ENCODE measurements around the gene HOXB2. TPM values are rescaled to one million over a fixed set of nuclear protein-coding genes. Genes with fewer than 3 reads are reported as not detected.

Gene HOXB2
- total RNA-seq, 2 experiments from 2014 or later: 4.8 to 4.9 TPM

- no peaks in the 10 kb centered on the region for H3K4me1 ChIP-seq (ENCODE audit: insufficient read depth, low read length)
- ATAC-seq (ENCODE audit: poor library complexity) (no peak), DNase-seq (no peak)
- H3K4me3 ChIP-seq (ENCODE audit: low read length): no peak overlapping the region
- peaks cover 5% of the 10 kb centered on the region for H3K4me1 Mint-ChIP-seq (ENCODE audit: low read depth)
- no peaks in the 10 kb centered on the region for H3K9me3 ChIP-seq (ENCODE audit: control insufficient read depth in 1 of 2, insufficient read depth in 1 of 2, low read length in 2 of 2)
- H3K27ac Mint-ChIP-seq: no peak overlapping the region
- peaks cover 3 to 9% of the 10 kb centered on the region in 2 experiments for H3K27me3 ChIP-seq (ENCODE audit: control insufficient read depth in 1 of 2, insufficient read depth in 2 of 2, low read length in 2 of 2)
- ChIA-PET CTCF (no interaction called here), POLR2A (no interaction called here)
- peaks cover 18% of the 10 kb centered on the region for H3K27me3 Mint-ChIP-seq
- no peak overlapping the region for H3K4me3 Mint-ChIP-seq
- no peaks in the 10 kb centered on the region for H3K36me3 Mint-ChIP-seq (ENCODE audit: low read depth)
- no peak for TF ChIP-seq CTCF (IDR thresholded peaks at IDR 0.05)
- intact Hi-C loops (cut with DNase I, micrococcal nuclease): no loop called here
- H3K9me3 Mint-ChIP-seq: no peaks in the 10 kb centered on the region
- no peaks in the 10 kb centered on the region for H3K36me3 ChIP-seq (ENCODE audit: insufficient read depth, low read length)
- H3K27ac ChIP-seq (ENCODE audit: low read depth in 1 of 2, low read length in 2 of 2): no peak overlapping the region
Measured at GRCh38 chr17:48568499-48569239, 23.8 kb upstream of the HOXB2 start.

- Histone ChIP-seq H3K4me3 (ENCODE audit: low read length) (no peak overlapping the region), H3K27me3 (ENCODE audit: control insufficient read depth in 1 of 2, insufficient read depth in 2 of 2, low read length in 2 of 2) (peaks cover 3 to 9% of the 10 kb centered on the region in 2 experiments), H3K36me3 (ENCODE audit: insufficient read depth, low read length) (no peaks in the 10 kb centered on the region), H3K4me1 (ENCODE audit: insufficient read depth, low read length) (no peaks in the 10 kb centered on the region), H3K9me3 (ENCODE audit: control insufficient read depth in 1 of 2, insufficient read depth in 1 of 2, low read length in 2 of 2) (no peaks in the 10 kb centered on the region), H3K27ac (ENCODE audit: low read depth in 1 of 2, low read length in 2 of 2) (no peak overlapping the region)
- Mint-ChIP-seq H3K9me3 (no peaks in the 10 kb centered on the region), H3K4me3 (no peak overlapping the region), H3K4me1 (ENCODE audit: low read depth) (peaks cover 5% of the 10 kb centered on the region), H3K27me3 (peaks cover 19% of the 10 kb centered on the region), H3K36me3 (ENCODE audit: low read depth) (no peaks in the 10 kb centered on the region), H3K27ac (no peak overlapping the region)
- DNase-seq: no peak
- ChIA-PET CTCF (no interaction called here), POLR2A (no interaction called here)
- ATAC-seq (ENCODE audit: poor library complexity): no peak
- intact Hi-C loops (cut with DNase I, micrococcal nuclease): no loop called here
- no peak for TF ChIP-seq CTCF (IDR thresholded peaks at IDR 0.05)
Measured at GRCh38 chr17:48567646-48568354, 22.9 kb upstream of the HOXB2 start.

GRCh38 chr17:48567209-48567608 is 22.3 kb upstream of the HOXB2 start:
- no peak overlapping the region for H3K4me3 ChIP-seq (ENCODE audit: low read length)
- intact Hi-C loops (cut with DNase I, micrococcal nuclease): no loop called here
- Mint-ChIP-seq H3K27me3 (peaks cover 19% of the 10 kb centered on the region), H3K36me3 (ENCODE audit: low read depth) (no peaks in the 10 kb centered on the region), H3K4me3 (no peak overlapping the region), H3K4me1 (ENCODE audit: low read depth) (peaks cover 5% of the 10 kb centered on the region), H3K9me3 (no peaks in the 10 kb centered on the region), H3K27ac (no peak overlapping the region)
- no peak overlapping the region for H3K27ac ChIP-seq (ENCODE audit: low read depth in 1 of 2, low read length in 2 of 2)
- H3K9me3 ChIP-seq (ENCODE audit: control insufficient read depth in 1 of 2, insufficient read depth in 1 of 2, low read length in 2 of 2): no peaks in the 10 kb centered on the region
- peaks cover 3 to 9% of the 10 kb centered on the region in 2 experiments for H3K27me3 ChIP-seq (ENCODE audit: control insufficient read depth in 1 of 2, insufficient read depth in 2 of 2, low read length in 2 of 2)
- TF ChIP-seq CTCF (IDR thresholded peaks at IDR 0.05): no peak
- CTCF ChIA-PET: no interaction called here
- H3K4me1 ChIP-seq (ENCODE audit: insufficient read depth, low read length): no peaks in the 10 kb centered on the region
- no peak for ATAC-seq (ENCODE audit: poor library complexity)
- POLR2A ChIA-PET: no interaction called here
- DNase-seq: no peak
- H3K36me3 ChIP-seq (ENCODE audit: insufficient read depth, low read length): no peaks in the 10 kb centered on the region

Measured in CD4-positive, alpha-beta T cell (primary cell).